ENCODE data around the gene INSRR.

- TF ChIP-seq ZNF507 (tag; conservative IDR thresholded peaks at IDR 0.05) (no peak), JUNB (CRISPR knock-in tag; conservative IDR thresholded peaks at IDR 0.05) (no peak), MAFG (tag; conservative IDR thresholded peaks at IDR 0.05) (no peak), ZKSCAN3 (CRISPR knock-in tag; IDR thresholded peaks at IDR 0.05) (no peak), BHLHE40 (IDR thresholded peaks at IDR 0.05; ENCODE audit: low read length) (no peak), ZNF121 (CRISPR knock-in tag; conservative IDR thresholded peaks at IDR 0.05) (no peak), CREBBP (IDR thresholded peaks at IDR 0.05; ENCODE audit: low read depth, low read length) (no peak)
Observed at GRCh38 chr1:156901590-156901900, 42.6 kb upstream of the INSRR start.

Data from K562 (cell line).